ENCODE data around the gene NEUROD2.

DNA sequence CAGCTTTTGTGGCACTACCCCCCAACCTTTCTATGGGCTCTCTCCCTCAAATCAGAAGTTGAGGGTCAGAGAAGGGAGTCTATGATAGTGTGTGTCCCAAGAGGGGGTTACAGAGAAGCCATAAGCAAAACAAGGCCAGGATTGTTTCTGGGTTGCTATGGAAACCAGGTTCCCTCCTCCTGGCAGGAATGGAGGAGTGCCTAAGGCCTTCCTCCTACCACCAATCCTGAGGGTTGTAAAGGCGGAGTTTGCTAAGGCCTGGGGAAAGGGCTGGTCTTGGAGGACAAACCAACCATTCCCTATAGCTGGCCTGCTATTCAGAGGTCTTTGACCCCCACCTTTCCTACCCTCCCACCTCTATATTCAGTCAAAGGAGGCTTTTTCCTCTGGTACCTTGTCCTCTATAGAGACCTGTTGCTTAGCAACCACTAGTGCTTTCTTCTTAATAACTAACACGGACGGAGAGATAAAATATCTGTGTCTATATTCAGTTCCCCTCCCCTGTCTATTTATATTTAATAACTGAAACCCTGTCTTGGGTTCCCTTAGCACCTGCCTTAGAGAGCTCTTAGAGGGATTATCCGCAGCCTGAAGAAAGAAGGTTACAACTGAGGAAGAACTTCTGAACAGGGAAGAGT, 43.4 kb downstream of the NEUROD2 start:
- TF ChIP-seq CTCF (IDR thresholded peaks at IDR 0.05; ENCODE audit: extremely low read depth in 1 of 2, insufficient read depth in 1 of 2, low read depth in 1 of 2, low read length in 2 of 2) (no peak), EZH2 (IDR thresholded peaks at IDR 0.05; ENCODE audit: borderline replicate concordance, low read depth, low read length, severe bottlenecking) (no peak), FOS (IDR thresholded peaks at IDR 0.05; ENCODE audit: borderline replicate concordance, insufficient read depth, low read length) (no peak), POLR2A (IDR thresholded peaks at IDR 0.05; ENCODE audit: low read depth, low read length) (no peak), POLR2AphosphoS5 (IDR thresholded peaks at IDR 0.05; ENCODE audit: insufficient read depth, low read depth, low read length) (no peak), MYC (IDR thresholded peaks at IDR 0.05; ENCODE audit: low read depth, low read length) (no peak), JUN (IDR thresholded peaks at IDR 0.05; ENCODE audit: borderline replicate concordance, insufficient read depth, insufficient read length, low read depth) (no peak)

All from endothelial cell of umbilical vein (primary cell).